ENCODE measurements around the gene C22orf39. TPM values are rescaled to one million over a fixed set of nuclear protein-coding genes. Genes with fewer than 3 reads are reported as not detected.

The C22orf39 gene
- total RNA-seq, 2 experiments from 2014 or later = 52.1 to 64.8 TPM

DNA sequence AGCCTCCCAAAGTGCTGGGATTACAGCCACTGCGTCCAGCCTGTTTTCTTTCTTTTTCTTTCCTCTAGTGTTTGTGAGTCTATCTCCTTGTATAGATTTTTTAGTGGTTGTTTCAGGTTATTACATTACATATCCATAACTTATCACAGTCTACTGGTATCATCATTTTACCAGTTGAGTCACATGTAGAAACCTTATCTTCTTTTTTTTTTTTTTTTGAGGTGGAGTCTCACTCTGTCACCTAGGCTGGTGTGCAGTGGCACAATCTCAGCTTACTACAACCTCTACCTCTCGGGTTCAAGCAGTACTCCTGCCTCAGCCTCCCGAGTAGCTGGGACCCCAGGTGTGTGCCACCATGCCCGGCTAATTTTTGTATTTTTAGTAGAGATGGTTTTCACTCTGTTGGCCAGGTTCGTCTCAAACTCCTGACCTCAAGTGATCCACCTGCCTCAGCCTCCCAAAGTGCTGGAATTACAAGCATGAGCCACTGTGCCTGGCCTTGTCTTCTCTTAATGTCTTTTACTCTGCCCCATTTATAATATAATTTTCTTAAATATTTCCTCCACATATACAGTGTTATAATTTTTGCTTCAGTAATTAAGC lies 43.2 kb upstream of the C22orf39 start:
- Histone ChIP-seq H3K36me3 (ENCODE audit: insufficient read depth, low read length) (peaks cover 89% of the 10 kb centered on the region), H3K27ac (ENCODE audit: low read depth, low read length, poor library complexity, severe bottlenecking) (no peak overlapping the region), H3K4me1 (ENCODE audit: insufficient read depth, low read length, poor library complexity, severe bottlenecking) (no peaks in the 10 kb centered on the region), H3K4me3 (ENCODE audit: low read depth, low read length, poor library complexity, severe bottlenecking) (no peak overlapping the region), H3K79me2 (ENCODE audit: insufficient read depth, low read depth, low read length) (peaks cover 7% of the 10 kb centered on the region; the same call in 1 of the 2 replicates), H3K9me2 (ENCODE audit: insufficient read depth, low read length) (no peaks in the 10 kb centered on the region), H2AFZ (ENCODE audit: low read length) (no peak overlapping the region), H3K4me2 (ENCODE audit: low read length) (no peak overlapping the region), H3K9me3 (ENCODE audit: low read length) (no peaks in the 10 kb centered on the region), H4K20me1 (ENCODE audit: insufficient read depth, low read length) (peaks cover 9% of the 10 kb centered on the region; the same call in 1 of the 2 replicates)
- ChIA-PET CTCF (ENCODE audit: unreplicated experiment) (no interaction called here), POLR2A (no interaction called here)
- intact Hi-C loops (cut with micrococcal nuclease; ENCODE audit: unreplicated experiment) = no loop called here
- no peak for DNase-seq (ENCODE audit: low spot score)
- no TSS peak for BruUV-seq (replicated peaks)
- TF ChIP-seq, protein P1, sequence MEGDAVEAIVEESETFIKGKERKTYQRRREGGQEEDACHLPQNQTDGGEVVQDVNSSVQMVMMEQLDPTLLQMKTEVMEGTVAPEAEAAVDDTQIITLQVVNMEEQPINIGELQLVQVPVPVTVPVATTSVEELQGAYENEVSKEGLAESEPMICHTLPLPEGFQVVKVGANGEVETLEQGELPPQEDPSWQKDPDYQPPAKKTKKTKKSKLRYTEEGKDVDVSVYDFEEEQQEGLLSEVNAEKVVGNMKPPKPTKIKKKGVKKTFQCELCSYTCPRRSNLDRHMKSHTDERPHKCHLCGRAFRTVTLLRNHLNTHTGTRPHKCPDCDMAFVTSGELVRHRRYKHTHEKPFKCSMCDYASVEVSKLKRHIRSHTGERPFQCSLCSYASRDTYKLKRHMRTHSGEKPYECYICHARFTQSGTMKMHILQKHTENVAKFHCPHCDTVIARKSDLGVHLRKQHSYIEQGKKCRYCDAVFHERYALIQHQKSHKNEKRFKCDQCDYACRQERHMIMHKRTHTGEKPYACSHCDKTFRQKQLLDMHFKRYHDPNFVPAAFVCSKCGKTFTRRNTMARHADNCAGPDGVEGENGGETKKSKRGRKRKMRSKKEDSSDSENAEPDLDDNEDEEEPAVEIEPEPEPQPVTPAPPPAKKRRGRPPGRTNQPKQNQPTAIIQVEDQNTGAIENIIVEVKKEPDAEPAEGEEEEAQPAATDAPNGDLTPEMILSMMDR (conservative IDR thresholded peaks at IDR 0.05; ENCODE audit: low read length) = no peak
- no peak for TF ChIP-seq EZH2phosphoT487 (IDR thresholded peaks at IDR 0.05; ENCODE audit: borderline replicate concordance, low read depth, low read length)

DNA sequence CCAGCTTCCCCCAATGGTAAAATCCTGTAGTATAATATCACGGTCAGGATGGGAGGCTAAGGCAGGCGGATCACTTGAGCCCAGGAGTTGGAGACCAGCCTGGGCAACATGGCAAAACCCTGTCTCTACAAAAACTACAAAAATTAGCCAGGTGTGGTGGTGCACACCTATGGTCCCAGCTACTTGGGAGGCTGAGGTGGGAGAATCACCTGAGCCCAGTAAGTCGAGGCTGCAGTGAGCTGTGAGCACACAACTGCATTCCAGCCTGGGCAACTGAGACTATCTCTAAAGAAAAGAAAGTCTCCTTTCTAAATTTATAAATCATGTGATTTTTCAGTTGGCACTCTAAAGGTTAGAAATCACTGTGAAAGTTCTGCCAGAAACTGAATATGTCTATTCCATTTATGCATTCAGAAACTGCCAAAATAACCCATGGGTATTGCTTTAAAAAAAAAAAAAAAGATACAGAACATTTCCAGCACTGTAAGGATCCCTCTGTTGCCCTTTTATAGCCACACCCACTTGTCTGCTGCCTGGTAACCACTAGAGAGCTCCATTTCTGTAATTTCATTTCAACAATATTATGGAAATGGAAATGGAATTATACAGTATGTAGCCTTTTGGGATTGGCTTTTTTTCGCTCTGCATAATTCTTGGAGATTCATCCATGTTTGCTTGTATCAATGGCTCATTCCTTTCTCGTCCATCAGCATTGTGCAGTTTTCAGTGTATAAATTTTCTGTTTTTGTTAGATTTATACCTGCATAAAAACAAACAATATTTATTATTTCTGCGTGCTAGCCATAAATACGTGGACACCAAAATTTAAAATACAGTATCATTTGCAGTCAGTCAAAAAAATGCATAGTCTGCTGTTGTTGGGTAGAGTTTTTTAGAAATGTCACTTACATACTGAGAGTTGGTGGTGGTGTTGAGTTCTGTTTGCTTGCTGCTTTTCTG lies 41.7 kb upstream of the C22orf39 start:
- Histone ChIP-seq H3K4me1 (ENCODE audit: insufficient read depth, low read length, poor library complexity, severe bottlenecking) (no peaks in the 10 kb centered on the region), H3K36me3 (ENCODE audit: insufficient read depth, low read length) (peaks cover 89% of the 10 kb centered on the region), H2AFZ (ENCODE audit: low read length) (no peak overlapping the region), H3K27ac (ENCODE audit: low read depth, low read length, poor library complexity, severe bottlenecking) (no peak overlapping the region), H3K4me2 (ENCODE audit: low read length) (no peak overlapping the region), H4K20me1 (ENCODE audit: insufficient read depth, low read length) (peaks cover 9% of the 10 kb centered on the region; the same call in 1 of the 2 replicates), H3K9me2 (ENCODE audit: insufficient read depth, low read length) (no peaks in the 10 kb centered on the region), H3K4me3 (ENCODE audit: low read depth, low read length, poor library complexity, severe bottlenecking) (no peak overlapping the region), H3K79me2 (ENCODE audit: insufficient read depth, low read depth, low read length) (peaks cover 7% of the 10 kb centered on the region; the same call in 1 of the 2 replicates), H3K9me3 (ENCODE audit: low read length) (no peaks in the 10 kb centered on the region)
- DNase-seq (ENCODE audit: low spot score) = no peak
- ChIA-PET POLR2A (no interaction called here), CTCF (ENCODE audit: unreplicated experiment) (no interaction called here)
- intact Hi-C loops (cut with micrococcal nuclease; ENCODE audit: unreplicated experiment) = no loop called here
- BruUV-seq (replicated peaks) = no TSS peak
- TF ChIP-seq, protein P1 (conservative IDR thresholded peaks at IDR 0.05; ENCODE audit: low read length) = 0 out of 2 replicates have a peak, but pooled peaks have one; percentile 32
- no peak for TF ChIP-seq EZH2phosphoT487 (IDR thresholded peaks at IDR 0.05; ENCODE audit: borderline replicate concordance, low read depth, low read length)

Data from OCI-LY7 (cell line).